Tibial nerve (tissue), 4 donors: ENCODE measurements around the gene DNMT1. TPM values are rescaled to one million over a fixed set of nuclear protein-coding genes. Genes with fewer than 3 reads are reported as not detected.
A peak's percentile ranks its signal among the peaks of the same experiment; 100 is the strongest.

Experiments used
- DNase-seq, 2 donors: peaks; one replicate each; pipeline ENCODE4 v3.0.0-alpha.2; 2019; ENCODE audit warnings: low spot score in 2 of 2
- H3K27ac ChIP-seq, 4 donors: fragments of 200-600 bp; sonication (generic) in 3 of 4; one replicate each; pipeline ENCODE4 v1.5.1; 2017 to 2019; ENCODE audit warnings: mild to moderate bottlenecking in 1 of 4
- H3K27me3 ChIP-seq, 2 donors: fragments of 200-600 bp; sonication (generic) in 1 of 2; one replicate each; pipeline versions ENCODE4 v1.5.1 to v1.6.0; 2017 to 2019
- H3K36me3 ChIP-seq, 3 donors: fragments of 200-600 bp; sonication (generic); one replicate each; pipeline ENCODE4 v1.5.1; 2018 to 2019
- H3K4me1 ChIP-seq, 4 donors: fragments of 200-600 bp; sonication (generic) in 3 of 4; one replicate each; pipeline ENCODE4 v1.5.1; 2017 to 2019
- H3K4me3 ChIP-seq, 4 donors: fragments of 200-600 bp; sonication (generic) in 3 of 4; one replicate each; pipeline ENCODE4 v1.5.1; 2017 to 2019; ENCODE audit warnings: mild to moderate bottlenecking in 1 of 4, moderate library complexity in 1 of 4
- H3K9me3 ChIP-seq, 4 donors: fragments of 200-600 bp; sonication (generic) in 3 of 4; one replicate each; pipeline ENCODE4 v1.5.1; 2017 to 2019
- CTCF ChIP-seq, 5 experiments: fragments of 200-600 bp in 3 of 5; fragments of 450-650 bp in 2 of 5; sonication (generic) in 3 of 5; IDR thresholded peaks; one replicate each; pipeline ENCODE4 v1.5.1; 2016 to 2019; ENCODE audit warnings: antibody characterized with exemption in 5 of 5, mild to moderate bottlenecking in 3 of 5, moderate library complexity in 2 of 5
- EP300 ChIP-seq, 2 donors: sonication (generic); formaldehyde crosslinking; IDR thresholded peaks; one replicate each; pipeline ENCODE4 v1.6.1; 2017; ENCODE audit warnings: antibody characterized with exemption in 2 of 2, mild to moderate bottlenecking in 1 of 2
- POLR2A ChIP-seq, 2 donors: fragments of 450-650 bp; IDR thresholded peaks; one replicate each; pipeline ENCODE4 v1.6.1; 2017; ENCODE audit warnings: antibody characterized with exemption in 2 of 2, mild to moderate bottlenecking in 2 of 2, moderate library complexity in 2 of 2
- WGBS, 2 donors: methylation state at CpG; one replicate each; pipeline ENCODE4 v1.1.5; 2018; 5-methylcytosine and 5-hydroxymethylcytosine counted together
- total RNA-seq, 4 donors: library from RNA; depleted of rRNA; stranded (reverse); fragments of >200 nt; gene quantifications; one replicate each; pipeline ENCODE4 v1.1.0, GENCODE V29; 2016

The DNMT1 gene
- total RNA-seq, 4 donors from 2014 or later = 48.2 to 72.9 (median 55.2) TPM

DNA sequence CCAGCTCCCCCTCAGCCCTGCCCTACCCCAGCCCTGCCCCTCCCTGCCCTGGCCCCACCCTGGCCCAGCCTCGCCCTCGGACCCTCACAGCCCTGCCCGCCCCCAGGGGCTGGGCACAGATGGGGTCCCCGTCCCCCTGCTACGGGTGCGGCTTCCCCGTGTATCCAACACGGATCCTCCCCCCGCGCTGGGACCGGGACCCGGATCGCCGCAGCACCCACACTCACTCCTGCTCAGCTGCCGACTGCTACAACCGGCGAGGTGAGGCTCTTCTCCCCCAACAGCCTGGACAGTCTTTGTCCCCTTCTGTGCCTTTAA, 103.4 kb downstream of the DNMT1 start:
- H3K9me3 ChIP-seq = peaks cover 0 to 15% (median 0%) of the 10 kb centered on the region in 4 donors
- DNase-seq = no peak
- H3K27ac ChIP-seq = no peak overlapping the region
- no peak overlapping the region for H3K4me3 ChIP-seq
- no peak for TF ChIP-seq EP300 (IDR thresholded peaks at IDR 0.05)
- no peak for TF ChIP-seq POLR2A (IDR thresholded peaks at IDR 0.05)
- no peak for TF ChIP-seq CTCF (IDR thresholded peaks at IDR 0.05)
- WGBS, 2 donors = 87 to 94% methylated on average over 17 of the region's 17 CpGs
- peaks cover 0 to 52% (median 5%) of the 10 kb centered on the region in 3 donors for H3K36me3 ChIP-seq
- H3K27me3 ChIP-seq = no peaks in the 10 kb centered on the region
- H3K4me1 ChIP-seq = peaks cover 0 to 18% (median 5%) of the 10 kb centered on the region in 4 donors

DNA sequence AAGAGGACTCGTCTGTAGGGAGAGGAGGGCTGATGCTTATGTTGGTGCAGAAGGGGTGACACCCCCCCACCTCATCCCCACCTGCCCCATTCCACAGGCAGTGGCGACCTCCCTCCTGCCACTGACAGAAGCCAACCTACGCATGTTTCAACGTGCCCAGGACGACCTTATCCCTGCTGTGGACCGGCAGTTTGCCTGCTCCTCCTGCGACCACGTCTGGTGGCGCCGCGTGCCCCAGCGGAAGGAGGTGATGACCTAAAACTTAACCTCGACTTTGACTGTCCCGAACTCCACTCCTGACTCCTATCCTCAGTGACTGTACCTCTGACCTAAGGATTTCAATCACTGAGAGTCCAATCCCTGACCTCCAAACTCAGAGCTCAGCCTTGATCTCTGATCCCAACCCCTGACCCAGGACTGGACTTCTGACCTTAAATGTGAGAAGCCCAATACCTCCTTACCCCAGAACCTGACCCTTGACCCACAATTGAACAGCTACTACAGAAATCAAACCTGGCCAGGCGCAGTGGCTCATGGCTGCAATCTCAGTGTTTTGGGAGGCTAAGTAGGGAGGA, 104.9 kb downstream of the DNMT1 start:
- Histone ChIP-seq H3K27ac (no peak overlapping the region), H3K4me1 (peaks cover 0 to 15% (median 2%) of the 10 kb centered on the region in 4 donors), H3K36me3 (peaks cover 0 to 52% (median 5%) of the 10 kb centered on the region in 3 donors), H3K9me3 (peaks cover 0 to 15% (median 0%) of the 10 kb centered on the region in 4 donors), H3K27me3 (no peaks in the 10 kb centered on the region), H3K4me3 (no peak overlapping the region)
- WGBS, 2 donors = 83% methylated on average over 15 of the region's 15 CpGs
- DNase-seq = no peak
- no peak for TF ChIP-seq CTCF (IDR thresholded peaks at IDR 0.05)
- no peak for TF ChIP-seq EP300 (IDR thresholded peaks at IDR 0.05)
- no peak for TF ChIP-seq POLR2A (IDR thresholded peaks at IDR 0.05)

DNA sequence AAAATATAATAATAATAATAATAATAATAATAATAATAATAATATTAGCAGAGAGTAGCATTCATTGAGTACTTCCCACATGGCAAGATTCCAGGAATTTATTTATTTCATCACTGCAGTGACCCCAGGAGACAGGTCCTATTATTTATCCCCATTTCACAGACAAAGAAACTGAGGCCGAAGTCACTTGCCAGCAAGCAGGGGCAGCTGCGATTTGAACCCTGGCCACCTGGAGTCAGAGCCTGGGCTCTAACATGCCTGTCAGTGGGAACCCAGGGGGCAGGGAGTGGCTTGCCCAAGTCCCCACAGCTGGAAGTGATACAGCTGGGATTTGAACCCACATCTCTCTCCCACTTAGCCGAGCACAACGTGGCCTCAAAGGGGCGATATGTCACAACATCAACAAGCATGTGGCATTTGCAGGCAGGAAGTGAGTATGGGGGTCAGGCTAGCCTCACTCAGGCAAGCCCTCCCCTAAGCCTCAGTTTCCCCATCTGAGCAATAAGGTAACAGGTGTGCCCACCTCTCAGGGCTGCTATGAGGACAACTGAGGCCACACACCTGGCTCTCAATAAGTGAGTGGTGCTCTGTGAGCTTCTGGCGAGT, 105.7 kb downstream of the DNMT1 start:
- Histone ChIP-seq H3K27me3 (no peaks in the 10 kb centered on the region), H3K27ac (no peak overlapping the region), H3K4me1 (peaks cover 0 to 15% (median 2%) of the 10 kb centered on the region in 4 donors), H3K36me3 (peaks cover 0 to 52% (median 5%) of the 10 kb centered on the region in 3 donors), H3K9me3 (peaks cover 0 to 15% (median 0%) of the 10 kb centered on the region in 4 donors), H3K4me3 (no peak overlapping the region)
- DNase-seq = no peak
- TF ChIP-seq CTCF (IDR thresholded peaks at IDR 0.05) (no peak), EP300 (IDR thresholded peaks at IDR 0.05) (no peak), POLR2A (IDR thresholded peaks at IDR 0.05) (no peak)
- WGBS, 2 donors = 83 to 94% methylated on average over 6 of the region's 6 CpGs

DNA sequence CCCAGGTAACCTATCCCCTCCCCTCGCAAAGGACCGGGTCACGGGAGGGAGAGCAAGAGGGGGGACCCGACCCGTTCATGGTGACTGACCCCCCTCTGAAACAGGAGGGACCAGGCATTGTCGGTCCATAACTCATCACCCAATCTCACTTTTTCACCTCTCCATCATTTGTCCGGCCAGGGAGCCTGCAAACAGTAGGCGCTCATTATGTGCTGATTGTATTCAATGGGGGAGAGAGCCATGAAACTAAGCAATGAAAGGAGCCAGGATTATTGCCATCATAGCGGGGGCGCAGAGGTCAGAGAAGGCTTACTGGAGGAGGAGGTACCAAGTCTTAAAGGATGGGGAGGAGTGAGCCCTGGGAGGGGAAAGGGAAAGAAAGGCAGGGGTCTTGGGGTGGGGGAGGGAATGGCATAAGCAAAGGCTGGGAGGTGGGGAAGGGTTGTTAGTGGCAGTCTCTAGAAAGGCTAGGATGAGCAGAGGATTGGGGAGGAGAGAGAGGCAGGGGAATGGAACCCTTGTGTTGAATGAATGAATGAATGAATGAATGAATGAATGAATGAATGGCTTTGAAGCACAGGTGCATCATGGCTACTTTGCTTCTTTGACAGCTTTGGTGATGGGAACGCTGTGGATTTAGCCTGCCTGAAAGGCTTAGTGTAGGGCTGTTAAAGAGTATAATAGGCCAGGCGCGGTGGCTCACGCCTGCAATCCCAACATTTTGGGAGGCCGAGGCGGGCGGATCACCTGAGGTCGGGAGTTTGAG, 107.3 kb downstream of the DNMT1 start:
- WGBS, 2 donors = 85 to 89% methylated on average over 18 of the region's 18 CpGs
- Histone ChIP-seq H3K4me3 (peak overlapping the region in 3 of 4 donors; percentile 91 to 99 (median 95)), H3K27ac (peak overlapping the region; percentile 87 to 98 (median 92)), H3K4me1 (peaks cover 0 to 15% (median 2%) of the 10 kb centered on the region in 4 donors), H3K36me3 (peaks cover 0 to 36% (median 5%) of the 10 kb centered on the region in 3 donors), H3K9me3 (peaks cover 0 to 15% (median 0%) of the 10 kb centered on the region in 4 donors), H3K27me3 (no peaks in the 10 kb centered on the region)
- DNase-seq = no peak
- TF ChIP-seq EP300 (IDR thresholded peaks at IDR 0.05) = no peak
- TF ChIP-seq CTCF (IDR thresholded peaks at IDR 0.05) = no peak
- TF ChIP-seq POLR2A (IDR thresholded peaks at IDR 0.05) = no peak
